ENCODE data around the gene P2RY14. TPM values are rescaled to one million over a fixed set of nuclear protein-coding genes. Genes with fewer than 3 reads are reported as not detected.

Gene P2RY14
- total RNA-seq, 4 donors from 2014 or later: 1.8 to 3.7 (median 2.8) TPM

- TF ChIP-seq CTCF (IDR thresholded peaks at IDR 0.05) (no peak), POLR2A (IDR thresholded peaks at IDR 0.05) (no peak)
- no peak for DNase-seq (ENCODE audit: low spot score in 2 of 2)
- H3K4me3 ChIP-seq (ENCODE audit: low read depth, poor library complexity, severe bottlenecking): no peak overlapping the region
- 86 to 91% methylated on average over 11 of the region's 11 CpGs for WGBS, 2 donors
- intact Hi-C loops (cut with DNase I; ENCODE audit: low total_unique reads): no loop called here
These were observed 9.8 kb downstream of the P2RY14 start for GRCh38 chr3:151268267-151269235.

DNA sequence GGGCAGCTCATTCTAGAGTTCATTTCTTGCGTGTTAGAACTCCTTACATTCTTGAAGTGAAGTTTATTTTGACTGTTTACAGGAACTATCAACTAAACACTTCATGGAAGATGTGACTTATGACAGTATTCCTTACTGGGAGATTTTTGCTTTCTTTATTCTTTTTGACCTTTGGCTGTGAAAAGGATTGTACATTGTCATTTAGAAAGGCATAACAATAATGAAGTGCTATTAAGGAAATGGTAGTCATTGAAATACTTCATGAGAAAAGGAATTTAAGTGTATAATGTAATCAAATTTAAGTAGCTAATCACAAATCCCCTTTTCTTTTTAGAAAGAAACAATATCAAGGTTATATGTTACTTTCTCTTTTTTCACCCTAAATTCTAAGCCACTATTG, 11.3 kb downstream of the P2RY14 start:
- TF ChIP-seq POLR2A (IDR thresholded peaks at IDR 0.05): no peak
- TF ChIP-seq CTCF (IDR thresholded peaks at IDR 0.05): no peak
- no peak overlapping the region for H3K4me3 ChIP-seq (ENCODE audit: low read depth, poor library complexity, severe bottlenecking)
- intact Hi-C loops (cut with DNase I; ENCODE audit: low total_unique reads): no loop called here
- 83 to 95% methylated on average over 1 of the region's 1 CpG for WGBS, 2 donors
- no peak for DNase-seq (ENCODE audit: low spot score in 2 of 2)

GRCh38 chr3:151265866-151266265, 12.5 kb downstream of the P2RY14 start:
- 49 to 57% methylated on average over 5 of the region's 5 CpGs for WGBS, 2 donors
- intact Hi-C loops (cut with DNase I; ENCODE audit: low total_unique reads): no loop called here
- DNase-seq (ENCODE audit: low spot score in 2 of 2): no peak
- no peak for TF ChIP-seq CTCF (IDR thresholded peaks at IDR 0.05)
- TF ChIP-seq POLR2A (IDR thresholded peaks at IDR 0.05): no peak
- H3K4me3 ChIP-seq (ENCODE audit: low read depth, poor library complexity, severe bottlenecking): no peak overlapping the region

DNA sequence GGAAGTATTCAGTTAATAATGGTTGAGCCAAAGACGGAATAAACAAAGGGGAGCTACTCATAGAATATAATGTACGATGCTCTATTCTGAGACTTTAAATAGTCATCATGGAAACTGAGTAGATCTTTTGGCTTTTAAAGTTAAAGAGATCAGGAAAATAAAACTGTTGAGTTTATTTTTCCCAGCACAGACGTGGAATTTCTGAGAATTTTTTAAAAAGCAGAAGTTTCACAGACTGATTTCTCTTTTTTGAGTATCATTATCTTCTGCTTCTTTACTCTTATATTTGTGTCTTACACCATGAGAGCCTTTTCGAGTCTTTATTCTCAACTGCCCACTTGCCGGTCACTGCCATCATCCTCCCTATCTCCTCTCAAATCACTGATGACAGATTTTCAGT, 13.2 kb downstream of the P2RY14 start:
- no peak for DNase-seq (ENCODE audit: low spot score in 2 of 2)
- intact Hi-C loops (cut with DNase I; ENCODE audit: low total_unique reads): no loop called here
- WGBS, 2 donors: 84 to 90% methylated on average over 5 of the region's 5 CpGs
- no peak overlapping the region for H3K4me3 ChIP-seq (ENCODE audit: low read depth, poor library complexity, severe bottlenecking)
- TF ChIP-seq POLR2A (IDR thresholded peaks at IDR 0.05) (no peak), CTCF (IDR thresholded peaks at IDR 0.05) (no peak)

GRCh38 chr3:151264605-151265004, 13.7 kb downstream of the P2RY14 start:
- intact Hi-C loops (cut with DNase I; ENCODE audit: low total_unique reads): no loop called here
- no peak for DNase-seq (ENCODE audit: low spot score in 2 of 2)
- H3K4me3 ChIP-seq (ENCODE audit: low read depth, poor library complexity, severe bottlenecking): no peak overlapping the region
- whole genome bisulfite sequencing, 2 donors: 80 to 82% methylated on average over 1 of the region's 1 CpG
- TF ChIP-seq CTCF (IDR thresholded peaks at IDR 0.05) (no peak), POLR2A (IDR thresholded peaks at IDR 0.05) (no peak)
